Measurements from ENCODE around the gene C5orf24.
"Not testable (repeated sequence)": the region's sequence is repeated elsewhere in the genome, so short reads cannot be mapped to it uniquely, and the experiment has no call there.

Gene C5orf24

GRCh38 chr5:134845852-134846640 lies at the start of gene C5orf24:
Gene C5orf24, plus strand, starts transcription at chr5:134845968. Its CDS starts 8,933 bp downstream, at chr5:134854901.
- peak; percentile 97 for DNase-seq (ENCODE audit: low spot score)

- no peak for DNase-seq (ENCODE audit: low spot score)
These were observed 47.3 kb upstream of the C5orf24 start for GRCh38 chr5:134798468-134798867.

- no peak for DNase-seq (ENCODE audit: low spot score)
These were observed 41.9 kb upstream of the C5orf24 start for GRCh38 chr5:134803821-134804220.

GRCh38 chr5:134813407-134813806 lies 32.4 kb upstream of the C5orf24 start:
- no peak for DNase-seq (ENCODE audit: low spot score)

GRCh38 chr5:134813827-134814226 lies 31.9 kb upstream of the C5orf24 start:
- DNase-seq (ENCODE audit: low spot score), result no peak

GRCh38 chr5:134817006-134817405 lies 28.8 kb upstream of the C5orf24 start:
- no peak for DNase-seq (ENCODE audit: low spot score)

GRCh38 chr5:134818776-134819175 lies 27.0 kb upstream of the C5orf24 start:
- no peak for DNase-seq (ENCODE audit: low spot score)

- no peak for DNase-seq (ENCODE audit: low spot score)
These were observed 26.3 kb upstream of the C5orf24 start for GRCh38 chr5:134819407-134819963.

- no peak for DNase-seq (ENCODE audit: low spot score)
These were observed 23.9 kb upstream of the C5orf24 start for GRCh38 chr5:134821841-134822240.

GRCh38 chr5:134824681-134825080 lies 21.1 kb upstream of the C5orf24 start:
- no peak for DNase-seq (ENCODE audit: low spot score)

- no peak for DNase-seq (ENCODE audit: low spot score)
These were observed 20.6 kb upstream of the C5orf24 start for GRCh38 chr5:134825212-134825611.

GRCh38 chr5:134833340-134834032 lies 12.3 kb upstream of the C5orf24 start:
- DNase-seq (ENCODE audit: low spot score), result no peak

- DNase-seq (ENCODE audit: low spot score), result no peak
These were observed 10.1 kb upstream of the C5orf24 start for GRCh38 chr5:134835623-134836022.

GRCh38 chr5:134837530-134838181 lies 8.1 kb upstream of the C5orf24 start:
- DNase-seq (ENCODE audit: low spot score), result no peak

GRCh38 chr5:134838361-134838760 lies 7.4 kb upstream of the C5orf24 start:
- DNase-seq (ENCODE audit: low spot score), result not testable (repeated sequence)

- no peak for DNase-seq (ENCODE audit: low spot score)
These were observed 5.0 kb upstream of the C5orf24 start for GRCh38 chr5:134840811-134841210.

GRCh38 chr5:134844252-134844651 lies 1.5 kb upstream of the C5orf24 start:
- no peak for DNase-seq (ENCODE audit: low spot score)

GRCh38 chr5:134845335-134845851 lies 375 bp upstream of the C5orf24 start:
- DNase-seq (ENCODE audit: low spot score), result no peak

GRCh38 chr5:134846641-134846960 lies 833 bp downstream of the C5orf24 start:
- DNase-seq (ENCODE audit: low spot score), result peak; percentile 20

GRCh38 chr5:134849434-134849933 lies 3.7 kb downstream of the C5orf24 start:
- not testable (repeated sequence) for DNase-seq (ENCODE audit: low spot score)

GRCh38 chr5:134851307-134851923 lies 5.6 kb downstream of the C5orf24 start:
- no peak for DNase-seq (ENCODE audit: low spot score)

GRCh38 chr5:134856465-134856864 lies 10.7 kb downstream of the C5orf24 start:
- DNase-seq (ENCODE audit: low spot score), result not testable (repeated sequence)
